Breast epithelium (tissue), 3 donors: Measurements from ENCODE around the gene NAA25.

ENCODE experiments used
- CTCF ChIP-seq, 3 donors: fragments of 450-650 bp; IDR thresholded peaks; one replicate each; pipeline ENCODE4 v1.5.1; 2016 to 2017; ENCODE audit warnings: antibody characterized with exemption in 3 of 3, mild to moderate bottlenecking in 3 of 3, moderate library complexity in 3 of 3
- POLR2A ChIP-seq: fragments of 450-650 bp; IDR thresholded peaks from one replicate; pipeline ENCODE4 v1.6.1; 2016; ENCODE audit warnings: antibody characterized with exemption, mild to moderate bottlenecking, moderate library complexity
- POLR2AphosphoS5 ChIP-seq, 3 donors: sonication (generic); formaldehyde crosslinking; IDR thresholded peaks; one replicate each; pipeline ENCODE4 v1.6.1; 2017; ENCODE audit warnings: antibody characterized with exemption in 3 of 3

GRCh38 chr12:112017041-112017440 lies 91.5 kb downstream of the NAA25 start:
- TF ChIP-seq POLR2A (no peak), POLR2AphosphoS5 (IDR thresholded peaks at IDR 0.05) (no peak), CTCF (IDR thresholded peaks at IDR 0.05) (no peak)
